HG03432 (cell line): ENCODE results near the gene SMAD3.
A peak's percentile ranks its signal among the peaks of the same experiment; 100 is the strongest.

Experiments used
- ATAC-seq: cut with Tn5 transposase; IDR thresholded peaks from one replicate; pipeline ENCODE4 v1.9.1; 2021; ENCODE audit warnings: mild to moderate bottlenecking, moderate library complexity; ENCODE audit not compliant: unreplicated experiment

SMAD3 gene

GRCh38 chr15:67124911-67125588 is 59.6 kb downstream of the SMAD3 start:
- ATAC-seq, result no peak

GRCh38 chr15:67125589-67126502 is 60.4 kb downstream of the SMAD3 start:
- no peak for ATAC-seq

GRCh38 chr15:67126551-67127330 is 61.3 kb downstream of the SMAD3 start:
- ATAC-seq, result no peak

GRCh38 chr15:67127331-67127664 is 61.9 kb downstream of the SMAD3 start:
- no peak for ATAC-seq

- no peak for ATAC-seq
Measured at GRCh38 chr15:67127965-67128364, 62.6 kb downstream of the SMAD3 start.

GRCh38 chr15:67130166-67130565 is 64.8 kb downstream of the SMAD3 start:
- ATAC-seq, result no peak

GRCh38 chr15:67130673-67131601 is 65.5 kb downstream of the SMAD3 start:
- no peak for ATAC-seq

- no peak for ATAC-seq
Measured at GRCh38 chr15:67132276-67132675, 66.9 kb downstream of the SMAD3 start.

GRCh38 chr15:67133026-67133425 is 67.6 kb downstream of the SMAD3 start:
- ATAC-seq, result no peak

- ATAC-seq, result peak; percentile 9
Measured at GRCh38 chr15:67133738-67134066, 68.3 kb downstream of the SMAD3 start.

- ATAC-seq, result peak; percentile 73
Measured at GRCh38 chr15:67134067-67134838, 68.9 kb downstream of the SMAD3 start.

GRCh38 chr15:67134871-67135492 is 69.6 kb downstream of the SMAD3 start:
- no peak for ATAC-seq

GRCh38 chr15:67135494-67135893 is 70.1 kb downstream of the SMAD3 start:
- no peak for ATAC-seq

GRCh38 chr15:67136802-67137201 is 71.4 kb downstream of the SMAD3 start:
- ATAC-seq, result no peak

GRCh38 chr15:67137319-67137718 is 71.9 kb downstream of the SMAD3 start:
- no peak for ATAC-seq

GRCh38 chr15:67137951-67138848 is 72.8 kb downstream of the SMAD3 start:
- ATAC-seq, result no peak

- no peak for ATAC-seq
Measured at GRCh38 chr15:67138891-67139855, 73.8 kb downstream of the SMAD3 start.
